Measurements from ENCODE around the gene TREML2. TPM values are rescaled to one million over a fixed set of nuclear protein-coding genes. Genes with fewer than 3 reads are reported as not detected.

The TREML2 gene
- total RNA-seq, 1 donor from 2014 or later = under 0.01 TPM

- no peak for DNase-seq (ENCODE audit: low spot score in 2 of 2)
- FAIRE-seq = no peak
Observed at GRCh38 chr6:41181566-41181965, 19.4 kb downstream of the TREML2 start.

GRCh38 chr6:41179163-41179562, 21.8 kb downstream of the TREML2 start:
- DNase-seq (ENCODE audit: low spot score in 2 of 2) (no peak), FAIRE-seq (no peak)

GRCh38 chr6:41177695-41178094, 23.3 kb downstream of the TREML2 start:
- no peak for FAIRE-seq

GRCh38 chr6:41177287-41177686, 23.7 kb downstream of the TREML2 start:
- DNase-seq (ENCODE audit: low spot score in 2 of 2) = no peak
- no peak for FAIRE-seq

More at GRCh38 chr6:41177695-41178094, 23.3 kb downstream of the TREML2 start:
- no peak for DNase-seq (ENCODE audit: low spot score in 2 of 2)

GRCh38 chr6:41176189-41176588, 24.8 kb downstream of the TREML2 start:
- DNase-seq (ENCODE audit: low spot score in 2 of 2) (no peak), FAIRE-seq (no peak)

- FAIRE-seq (no peak), DNase-seq (ENCODE audit: low spot score in 2 of 2) (no peak)
Observed at GRCh38 chr6:41175084-41175483, 25.9 kb downstream of the TREML2 start.

- no peak for FAIRE-seq
- DNase-seq (ENCODE audit: low spot score in 2 of 2) = no peak
Observed at GRCh38 chr6:41174610-41175009, 26.3 kb downstream of the TREML2 start.

- FAIRE-seq = no peak
Observed at GRCh38 chr6:41171908-41172307, 29.0 kb downstream of the TREML2 start.

GRCh38 chr6:41170547-41171160, 30.3 kb downstream of the TREML2 start:
- no peak for FAIRE-seq
- DNase-seq (ENCODE audit: low spot score in 2 of 2) = no peak

More at GRCh38 chr6:41171908-41172307, 29.0 kb downstream of the TREML2 start:
- no peak for DNase-seq (ENCODE audit: low spot score in 2 of 2)

- FAIRE-seq (no peak), DNase-seq (ENCODE audit: low spot score in 2 of 2) (no peak)
Observed at GRCh38 chr6:41167173-41167963, 33.6 kb downstream of the TREML2 start.

- FAIRE-seq = no peak
- DNase-seq (ENCODE audit: low spot score in 2 of 2) = no peak
Observed at GRCh38 chr6:41164551-41165120, 36.3 kb downstream of the TREML2 start.

- FAIRE-seq (no peak), DNase-seq (ENCODE audit: low spot score in 2 of 2) (no peak)
Observed at GRCh38 chr6:41163419-41163717, 37.6 kb downstream of the TREML2 start.

- DNase-seq (ENCODE audit: low spot score in 2 of 2) (no peak), FAIRE-seq (no peak)
Observed at GRCh38 chr6:41162687-41163418, 38.1 kb downstream of the TREML2 start, which contains the start of gene TREM2. Gene TREM2 (minus strand): TSS chr6:41163116. CDS start chr6:41163082, 34 bp downstream.

GRCh38 chr6:41161851-41162552, 38.9 kb downstream of the TREML2 start:
- no peak for FAIRE-seq
- no peak for DNase-seq (ENCODE audit: low spot score in 2 of 2)

- DNase-seq (ENCODE audit: low spot score in 2 of 2) = no peak
- FAIRE-seq = no peak
Observed at GRCh38 chr6:41161380-41161779, 39.6 kb downstream of the TREML2 start.

GRCh38 chr6:41160933-41161332, 40.0 kb downstream of the TREML2 start:
- FAIRE-seq = no peak
- DNase-seq (ENCODE audit: low spot score in 2 of 2) = no peak

GRCh38 chr6:41159415-41160082, 41.4 kb downstream of the TREML2 start:
- FAIRE-seq = no peak
- DNase-seq (ENCODE audit: low spot score in 2 of 2) = no peak

GRCh38 chr6:41157323-41157722, 43.6 kb downstream of the TREML2 start:
- DNase-seq (ENCODE audit: low spot score in 2 of 2) (no peak), FAIRE-seq (no peak)

- no peak for DNase-seq (ENCODE audit: low spot score in 2 of 2)
- FAIRE-seq = no peak
Observed at GRCh38 chr6:41156771-41157170, 44.2 kb downstream of the TREML2 start.

GRCh38 chr6:41156001-41156400, 44.9 kb downstream of the TREML2 start:
- DNase-seq (ENCODE audit: low spot score in 2 of 2) = no peak

More at GRCh38 chr6:41156001-41156400, 44.9 kb downstream of the TREML2 start:
- FAIRE-seq = no peak
